ENCODE data around the gene GNL3L.
A peak's percentile ranks its signal among the peaks of the same experiment; 100 is the strongest.

Gene GNL3L

GRCh38 chrX:54494166-54494988 is 35.6 kb upstream of the GNL3L start:
- Histone ChIP-seq H3K4me3 (ENCODE audit: low read depth, low read length) (peak overlapping the region; percentile 66), H3K27ac (no peak overlapping the region), H3K27me3 (replicated peaks) (no peaks in the 10 kb centered on the region), H3K36me3 (replicated peaks) (no peaks in the 10 kb centered on the region)
- in situ Hi-C loops (cut with HindIII; ENCODE audit: low pct_ligation_motif_present, low sequenced_read_pairs) = no loop called here
- no peak for TF ChIP-seq CTCF (IDR thresholded peaks at IDR 0.05; ENCODE audit: low read depth, low read length, missing control alignments)
- DNase-seq = no peak

GRCh38 chrX:54494989-54495813 is 34.8 kb upstream of the GNL3L start:
- DNase-seq = no peak
- Histone ChIP-seq H3K4me3 (ENCODE audit: low read depth, low read length) (peak overlapping the region; percentile 66), H3K27me3 (replicated peaks) (no peaks in the 10 kb centered on the region), H3K36me3 (replicated peaks) (no peaks in the 10 kb centered on the region), H3K27ac (no peak overlapping the region)
- in situ Hi-C loops (cut with HindIII; ENCODE audit: low pct_ligation_motif_present, low sequenced_read_pairs) = no loop called here
- no peak for TF ChIP-seq CTCF (IDR thresholded peaks at IDR 0.05; ENCODE audit: low read depth, low read length, missing control alignments)

GRCh38 chrX:54495814-54496516 is 34.1 kb upstream of the GNL3L start, which contains the start of gene FGD1:
Gene FGD1 (minus strand): TSS chrX:54496234. CDS start chrX:54495432, 802 bp downstream.
- Histone ChIP-seq H3K27me3 (replicated peaks) (no peaks in the 10 kb centered on the region), H3K27ac (no peak within 1 kb of the TSS), H3K4me3 (ENCODE audit: low read depth, low read length) (peak within 1 kb of the TSS; percentile 66), H3K36me3 (replicated peaks) (no peaks in the 10 kb centered on the region)
- TF ChIP-seq CTCF (IDR thresholded peaks at IDR 0.05; ENCODE audit: low read depth, low read length, missing control alignments) = no peak
- in situ Hi-C loops (cut with HindIII; ENCODE audit: low pct_ligation_motif_present, low sequenced_read_pairs) = no loop called here
- peak; percentile 7 for DNase-seq

- Histone ChIP-seq H3K4me3 (ENCODE audit: low read depth, low read length) (peak overlapping the region; percentile 66), H3K27ac (no peak overlapping the region), H3K27me3 (replicated peaks) (no peaks in the 10 kb centered on the region), H3K36me3 (replicated peaks) (no peaks in the 10 kb centered on the region)
- no peak for DNase-seq
- TF ChIP-seq CTCF (IDR thresholded peaks at IDR 0.05; ENCODE audit: low read depth, low read length, missing control alignments) = no peak
- in situ Hi-C loops (cut with HindIII; ENCODE audit: low pct_ligation_motif_present, low sequenced_read_pairs) = no loop called here
These were observed 33.5 kb upstream of the GNL3L start for GRCh38 chrX:54496517-54496852.

GRCh38 chrX:54496936-54497335 is 33.1 kb upstream of the GNL3L start:
- no peak for DNase-seq
- TF ChIP-seq CTCF (IDR thresholded peaks at IDR 0.05; ENCODE audit: low read depth, low read length, missing control alignments) = no peak
- no peak overlapping the region for H3K4me3 ChIP-seq (ENCODE audit: low read depth, low read length)
- H3K36me3 ChIP-seq (replicated peaks) = no peaks in the 10 kb centered on the region
- no peak overlapping the region for H3K27ac ChIP-seq
- in situ Hi-C loops (cut with HindIII; ENCODE audit: low pct_ligation_motif_present, low sequenced_read_pairs) = no loop called here
- H3K27me3 ChIP-seq (replicated peaks) = no peaks in the 10 kb centered on the region
